Breast epithelium (tissue), 4 donors: ENCODE measurements around the gene HNMT. TPM values are rescaled to one million over a fixed set of nuclear protein-coding genes. Genes with fewer than 3 reads are reported as not detected.

Experiments
- DNase-seq, 2 donors: peaks; one replicate each; pipeline ENCODE4 v3.0.0-alpha.2; 2019; ENCODE audit warnings: low spot score in 2 of 2
- H3K27ac ChIP-seq, 2 donors: fragments of 200-600 bp; sonication (generic) in 1 of 2; one replicate each; pipeline ENCODE4 v1.5.1; 2016 to 2019; ENCODE audit warnings: mild to moderate bottlenecking in 1 of 2
- H3K27me3 ChIP-seq, 2 donors: fragments of 200-600 bp; sonication (generic) in 1 of 2; one replicate each; pipeline versions ENCODE4 v1.5.1 to v1.6.0; 2017 to 2019; ENCODE audit warnings: control low read depth in 1 of 2, mild to moderate bottlenecking in 1 of 2
- H3K36me3 ChIP-seq: fragments of 200-600 bp; one replicate; pipeline ENCODE4 v1.5.1; 2019
- H3K4me1 ChIP-seq, 2 donors: fragments of 200-600 bp; sonication (generic); one replicate each; pipeline ENCODE4 v1.5.1; 2016 to 2019; ENCODE audit warnings: control low read depth in 1 of 2
- H3K4me3 ChIP-seq, 3 donors: fragments of 200-600 bp; sonication (generic); 1 replicate in 2 of 3; 2 replicates in 1 of 3; pipeline ENCODE4 v1.5.1; 2016 to 2019; ENCODE audit warnings: mild to moderate bottlenecking in 3 of 3, moderate library complexity in 2 of 3
- H3K9me3 ChIP-seq, 2 donors: fragments of 200-600 bp; sonication (generic) in 1 of 2; one replicate each; pipeline ENCODE4 v1.5.1; 2016 to 2019; ENCODE audit warnings: control low read depth in 1 of 2
- CTCF ChIP-seq, 3 donors: fragments of 450-650 bp; IDR thresholded peaks; one replicate each; pipeline ENCODE4 v1.5.1; 2016 to 2017; ENCODE audit warnings: antibody characterized with exemption in 3 of 3, mild to moderate bottlenecking in 3 of 3, moderate library complexity in 3 of 3
- POLR2A ChIP-seq: fragments of 450-650 bp; IDR thresholded peaks from one replicate; pipeline ENCODE4 v1.6.1; 2016; ENCODE audit warnings: antibody characterized with exemption, mild to moderate bottlenecking, moderate library complexity
- POLR2AphosphoS5 ChIP-seq, 3 donors: sonication (generic); formaldehyde crosslinking; IDR thresholded peaks; one replicate each; pipeline ENCODE4 v1.6.1; 2017; ENCODE audit warnings: antibody characterized with exemption in 3 of 3
- intact Hi-C: fragments of 100-400 bp; cut with DNase I; formaldehyde crosslinking; loops from one replicate; pipeline ENCODE4 v1.15.1; 2023; ENCODE audit warnings: low total_unique reads
- total RNA-seq, 3 donors: library from RNA; depleted of rRNA; stranded (reverse); fragments of >200 nt; gene quantifications; one replicate each; pipeline ENCODE4 v1.1.0, GENCODE V29; 2016

The HNMT gene
- total RNA-seq, 3 donors from 2014 or later: 94.7 to 174 (median 105) TPM

- Histone ChIP-seq H3K9me3 (no peaks in the 10 kb centered on the region), H3K4me1 (no peaks in the 10 kb centered on the region), H3K27ac (no peak overlapping the region), H3K27me3 (no peaks in the 10 kb centered on the region), H3K4me3 (no peak overlapping the region), H3K36me3 (no peaks in the 10 kb centered on the region)
- TF ChIP-seq CTCF (IDR thresholded peaks at IDR 0.05) (no peak), POLR2AphosphoS5 (IDR thresholded peaks at IDR 0.05) (no peak), POLR2A (no peak)
- intact Hi-C loops: no loop called here
- no peak for DNase-seq
These were observed 33.5 kb downstream of the HNMT start for GRCh38 chr2:137997733-137998132.

- intact Hi-C loops: no loop called here
- DNase-seq: no peak
- no peaks in the 10 kb centered on the region for H3K4me1 ChIP-seq
- H3K9me3 ChIP-seq: no peaks in the 10 kb centered on the region
- H3K36me3 ChIP-seq: no peaks in the 10 kb centered on the region
- H3K27ac ChIP-seq: no peak overlapping the region
- TF ChIP-seq POLR2AphosphoS5 (IDR thresholded peaks at IDR 0.05) (no peak), CTCF (IDR thresholded peaks at IDR 0.05) (no peak), POLR2A (no peak)
- no peak overlapping the region for H3K4me3 ChIP-seq
- H3K27me3 ChIP-seq: no peaks in the 10 kb centered on the region
These were observed 34.2 kb downstream of the HNMT start for GRCh38 chr2:137998503-137998902.

- Histone ChIP-seq H3K27me3 (no peaks in the 10 kb centered on the region), H3K27ac (no peak overlapping the region), H3K4me1 (no peaks in the 10 kb centered on the region), H3K4me3 (no peak overlapping the region), H3K36me3 (no peaks in the 10 kb centered on the region), H3K9me3 (no peaks in the 10 kb centered on the region)
- intact Hi-C loops: no loop called here
- TF ChIP-seq POLR2A: no peak
- TF ChIP-seq POLR2AphosphoS5 (IDR thresholded peaks at IDR 0.05): no peak
- no peak for TF ChIP-seq CTCF (IDR thresholded peaks at IDR 0.05)
- no peak for DNase-seq
These were observed 35.0 kb downstream of the HNMT start for GRCh38 chr2:137999273-137999672.

- Histone ChIP-seq H3K4me1 (no peaks in the 10 kb centered on the region), H3K4me3 (no peak overlapping the region), H3K27me3 (no peaks in the 10 kb centered on the region), H3K9me3 (no peaks in the 10 kb centered on the region), H3K27ac (no peak overlapping the region), H3K36me3 (no peaks in the 10 kb centered on the region)
- TF ChIP-seq POLR2A (no peak), CTCF (IDR thresholded peaks at IDR 0.05) (no peak), POLR2AphosphoS5 (IDR thresholded peaks at IDR 0.05) (no peak)
- no peak for DNase-seq
- intact Hi-C loops: no loop called here
These were observed 35.7 kb downstream of the HNMT start for GRCh38 chr2:138000009-138000408.

- Histone ChIP-seq H3K27me3 (no peaks in the 10 kb centered on the region), H3K36me3 (no peaks in the 10 kb centered on the region), H3K27ac (no peak overlapping the region), H3K9me3 (no peaks in the 10 kb centered on the region), H3K4me3 (no peak overlapping the region), H3K4me1 (no peaks in the 10 kb centered on the region)
- TF ChIP-seq CTCF (IDR thresholded peaks at IDR 0.05): no peak
- no peak for TF ChIP-seq POLR2AphosphoS5 (IDR thresholded peaks at IDR 0.05)
- TF ChIP-seq POLR2A: no peak
- intact Hi-C loops: no loop called here
- no peak for DNase-seq
These were observed 36.5 kb downstream of the HNMT start for GRCh38 chr2:138000796-138001195.
